GM06990 (cell line): ENCODE measurements around the gene ERVK3-1.

ENCODE experiments used
- DNase-seq: peaks from one replicate; pipeline ENCODE4 v3.0.0-alpha.2; 2011; ENCODE audit not compliant: insufficient read length; ENCODE audit errors: extremely low read depth
- H3K27me3 ChIP-seq: replicated peaks from 2 replicates; pipeline ENCODE4 v1.6.0; 2011; ENCODE audit warnings: low read length; ENCODE audit not compliant: control insufficient read depth, insufficient read depth
- H3K36me3 ChIP-seq: 2 replicates; pipeline ENCODE4 v1.5.1; 2011; ENCODE audit warnings: low read length; ENCODE audit not compliant: control insufficient read depth, insufficient read depth
- H3K4me3 ChIP-seq: replicated peaks from 2 replicates; pipeline ENCODE4 v1.5.1; 2011; ENCODE audit warnings: low read depth, mild to moderate bottlenecking, control low read depth, low read length
- CTCF ChIP-seq: IDR thresholded peaks from 2 replicates; pipeline ENCODE4 v1.5.1; 2011; ENCODE audit warnings: low read length, control low read depth, mild to moderate bottlenecking, inconsistent platforms; ENCODE audit not compliant: insufficient read depth, poor library complexity, severe bottlenecking

The ERVK3-1 gene

GRCh38 chr19:58330458-58330857 lies 25.3 kb downstream of the ERVK3-1 start:
- H3K27me3 ChIP-seq, result no peaks in the 10 kb centered on the region
- no peak overlapping the region for H3K4me3 ChIP-seq
- no peak for DNase-seq
- H3K36me3 ChIP-seq, result peaks cover 2% of the 10 kb centered on the region
- TF ChIP-seq CTCF, result no peak

DNA sequence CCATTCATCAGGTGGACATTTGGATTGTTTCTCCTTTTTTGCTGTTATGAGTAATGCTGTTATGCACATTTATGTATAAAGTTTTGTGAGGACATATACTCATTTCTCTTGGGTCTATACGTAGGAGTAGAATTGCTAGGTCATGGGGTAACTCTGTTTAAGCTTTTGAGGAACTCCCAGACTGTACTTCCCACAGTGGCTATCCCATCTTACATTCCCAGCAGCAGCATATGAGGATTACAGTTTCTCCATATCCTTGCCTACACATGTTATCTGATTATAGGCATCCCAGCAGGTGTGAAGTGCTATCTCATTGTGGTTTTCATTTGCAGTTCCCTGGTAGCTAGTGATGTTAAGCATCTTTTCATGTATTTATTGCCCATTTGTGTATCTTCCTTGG lies 27.5 kb downstream of the ERVK3-1 start:
- no peak for TF ChIP-seq CTCF
- H3K27me3 ChIP-seq, result no peaks in the 10 kb centered on the region
- H3K36me3 ChIP-seq, result peaks cover 9% of the 10 kb centered on the region
- no peak for DNase-seq
- no peak overlapping the region for H3K4me3 ChIP-seq

DNA sequence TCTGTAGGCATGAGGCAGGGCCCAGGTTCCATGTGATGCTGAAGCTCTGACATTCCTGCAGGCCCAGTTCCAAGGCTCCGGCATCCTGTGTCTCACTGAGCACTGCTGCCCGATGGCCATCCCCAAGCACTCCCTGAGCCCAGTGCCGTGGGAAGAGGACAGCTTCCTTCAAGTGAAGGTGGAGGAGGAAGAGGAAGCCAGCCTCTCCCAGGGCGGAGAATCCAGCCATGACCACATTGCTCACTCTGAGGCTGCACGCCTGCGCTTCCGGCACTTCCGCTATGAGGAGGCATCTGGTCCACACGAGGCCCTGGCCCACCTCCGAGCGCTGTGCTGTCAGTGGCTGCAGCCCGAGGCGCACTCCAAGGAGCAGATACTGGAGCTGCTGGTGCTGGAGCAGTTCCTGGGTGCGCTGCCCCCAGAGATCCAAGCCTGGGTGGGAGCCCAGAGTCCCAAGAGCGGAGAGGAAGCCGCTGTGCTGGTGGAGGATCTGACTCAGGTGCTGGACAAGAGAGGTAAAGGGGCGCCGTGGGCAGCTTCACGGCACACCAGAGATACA lies 29.6 kb downstream of the ERVK3-1 start:
- DNase-seq, result no peak
- Histone ChIP-seq H3K27me3 (no peaks in the 10 kb centered on the region), H3K4me3 (no peak overlapping the region), H3K36me3 (peaks cover 23% of the 10 kb centered on the region)
- no peak for TF ChIP-seq CTCF

GRCh38 chr19:58335630-58336029 lies 30.5 kb downstream of the ERVK3-1 start:
- peaks cover 23% of the 10 kb centered on the region for H3K36me3 ChIP-seq
- no peak for TF ChIP-seq CTCF
- DNase-seq, result no peak

DNA sequence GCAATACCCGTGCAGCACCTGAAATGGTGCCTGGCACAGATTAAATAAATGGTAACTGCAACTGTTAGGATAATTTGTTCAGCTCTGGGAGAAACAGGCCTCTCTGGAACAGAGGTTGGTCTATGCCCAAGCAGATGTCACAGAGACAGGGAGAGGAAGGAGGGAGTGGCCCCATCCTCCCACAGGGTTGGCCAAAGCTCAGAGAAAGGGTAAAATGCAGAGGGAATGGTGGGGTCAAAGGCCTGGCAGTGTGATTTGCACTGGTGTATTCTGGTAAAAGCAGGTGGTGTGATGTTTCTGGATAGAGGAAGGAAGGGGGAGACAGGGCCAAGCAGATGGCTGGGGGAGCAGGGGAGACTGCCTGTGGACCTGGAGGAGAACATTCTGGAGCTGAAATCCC lies 31.0 kb downstream of the ERVK3-1 start:
- DNase-seq, result no peak
- peaks cover 23% of the 10 kb centered on the region for H3K36me3 ChIP-seq
- TF ChIP-seq CTCF, result no peak
- H3K27me3 ChIP-seq, result no peaks in the 10 kb centered on the region
- no peak overlapping the region for H3K4me3 ChIP-seq

More at GRCh38 chr19:58335630-58336029, 30.5 kb downstream of the ERVK3-1 start:
- no peaks in the 10 kb centered on the region for H3K27me3 ChIP-seq
- H3K4me3 ChIP-seq, result no peak overlapping the region

DNA sequence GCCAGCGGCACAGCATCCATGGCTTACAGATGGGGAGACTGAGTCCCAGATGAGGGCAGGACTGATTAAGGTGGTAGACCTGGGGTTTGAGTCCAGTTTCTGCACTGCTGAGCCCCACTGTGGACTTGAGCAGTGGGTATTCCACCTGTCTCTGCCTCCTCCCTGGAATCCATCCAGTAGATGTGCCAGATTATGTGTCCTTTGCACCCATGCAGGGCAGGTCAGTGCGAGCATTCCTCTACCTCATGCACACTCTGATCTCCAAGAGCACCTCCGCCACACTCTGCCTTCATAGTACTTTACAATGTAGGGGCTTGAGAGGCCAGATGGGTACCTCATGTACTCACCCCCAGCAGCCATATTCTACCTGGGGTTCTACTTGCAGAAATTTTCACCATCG lies 31.6 kb downstream of the ERVK3-1 start:
- TF ChIP-seq CTCF, result no peak
- H3K36me3 ChIP-seq, result peaks cover 24% of the 10 kb centered on the region

More for the DNA sequence above, 31.6 kb downstream of the ERVK3-1 start:
- DNase-seq, result no peak
- Histone ChIP-seq H3K4me3 (no peak overlapping the region), H3K27me3 (no peaks in the 10 kb centered on the region)
